GM12892 (cell line): ENCODE data around the gene C14orf39.

Experiments used
- POLR2A ChIP-seq: IDR thresholded peaks from 2 replicates; pipeline ENCODE4 v1.6.1; 2011; ENCODE audit warnings: low read depth, low read length, control low read depth
- POLR2AphosphoS5 ChIP-seq: IDR thresholded peaks from 2 replicates; pipeline ENCODE4 v1.6.1; 2011; ENCODE audit warnings: low read depth, low read length, control low read depth

DNA sequence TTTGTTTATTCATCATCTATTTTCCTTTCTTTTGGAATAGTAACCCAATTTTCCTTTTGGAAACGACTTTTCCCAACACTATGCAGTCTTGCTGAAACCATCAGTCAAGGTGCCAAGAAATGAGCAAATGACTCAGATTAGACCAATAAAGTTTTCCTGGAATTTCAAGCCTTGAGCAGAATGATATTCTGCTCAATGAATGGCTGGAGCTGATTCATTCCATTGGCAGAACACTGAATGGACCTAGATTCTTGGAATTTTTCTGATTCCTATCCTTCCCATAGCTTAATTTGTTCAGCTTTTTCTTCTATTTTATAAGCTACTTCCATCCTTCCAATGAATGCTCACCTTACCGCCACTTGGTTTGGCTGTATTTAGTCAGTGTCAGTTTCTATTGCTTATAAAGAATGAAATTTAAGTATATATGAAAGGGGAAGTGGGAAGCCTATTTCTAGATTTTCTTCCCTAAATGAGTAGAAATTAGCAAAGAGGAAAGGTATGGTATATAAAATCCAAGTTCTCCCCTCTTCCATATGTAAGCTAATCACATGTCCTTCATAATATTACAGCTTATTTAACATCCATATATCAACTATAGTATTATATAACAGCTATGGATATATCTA, 89.0 kb downstream of the C14orf39 start:
- no peak for TF ChIP-seq POLR2A
- no peak for TF ChIP-seq POLR2AphosphoS5
